GM13977 (cell line): ENCODE results near the gene AGBL2.
A peak's percentile ranks its signal among the peaks of the same experiment; 100 is the strongest.

Source experiments
- DNase-seq: peaks from one replicate; pipeline ENCODE4 v3.0.0; 2012; ENCODE audit warnings: low spot score
- CTCF ChIP-seq: IDR thresholded peaks from 2 replicates; pipeline ENCODE4 v1.5.1; 2012; ENCODE audit warnings: mild to moderate bottlenecking, control low read depth; ENCODE audit not compliant: insufficient read depth; ENCODE audit errors: extremely low read depth, missing control alignments
- in situ Hi-C: fragments of 300-500 bp; cut with MboI; formaldehyde crosslinking; loops from one replicate; pipeline ENCODE4 v1.12.0; 2022; ENCODE audit warnings: low sequenced_read_pairs, low pct_unique_long_range_greater_than_20kb, mixed read lengths, inconsistent platforms; ENCODE audit not compliant: unreplicated experiment

Gene AGBL2

GRCh38 chr11:47616726-47617416 is 98.3 kb downstream of the AGBL2 start:
- peak; percentile 78 for TF ChIP-seq CTCF
- in situ Hi-C loops = no loop called here
- DNase-seq = no peak

- no peak for DNase-seq
- in situ Hi-C loops = no loop called here
- TF ChIP-seq CTCF = no peak
Measured at GRCh38 chr11:47615249-47615648, 99.9 kb downstream of the AGBL2 start.

GRCh38 chr11:47611348-47611794 is 103.8 kb downstream of the AGBL2 start:
- DNase-seq = no peak
- in situ Hi-C loops = no loop called here
- no peak for TF ChIP-seq CTCF

GRCh38 chr11:47609675-47610074 is 105.5 kb downstream of the AGBL2 start:
- no peak for DNase-seq
- in situ Hi-C loops = no loop called here
- no peak for TF ChIP-seq CTCF
